Iris pigment epithelial cell (primary cell): ENCODE results near the gene FGF1.

Experiments used
- DNase-seq: peaks from one replicate; pipeline ENCODE4 v3.0.0-alpha.2; 2011; ENCODE audit warnings: low read depth

The FGF1 gene

DNA sequence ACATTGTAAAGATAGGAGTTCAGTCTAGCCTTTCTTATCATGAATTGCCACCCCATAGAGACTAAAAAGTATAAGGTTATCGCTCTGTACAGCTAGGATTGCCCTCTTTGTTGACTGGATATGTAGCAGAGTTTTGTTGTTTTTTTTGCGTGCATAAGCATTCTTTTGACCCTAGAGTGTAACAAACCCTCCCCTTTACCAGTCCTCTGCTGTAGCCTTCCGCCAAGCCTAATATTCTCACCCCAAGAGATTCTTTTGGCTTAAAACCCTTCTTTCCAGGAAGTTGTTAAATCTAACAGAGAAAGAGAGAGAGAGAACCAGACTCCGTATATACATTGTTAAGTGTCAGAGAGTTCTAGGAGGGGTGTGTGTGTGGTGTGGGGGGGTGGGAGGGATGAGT lies 113.9 kb downstream of the FGF1 start:
- DNase-seq, result no peak

DNA sequence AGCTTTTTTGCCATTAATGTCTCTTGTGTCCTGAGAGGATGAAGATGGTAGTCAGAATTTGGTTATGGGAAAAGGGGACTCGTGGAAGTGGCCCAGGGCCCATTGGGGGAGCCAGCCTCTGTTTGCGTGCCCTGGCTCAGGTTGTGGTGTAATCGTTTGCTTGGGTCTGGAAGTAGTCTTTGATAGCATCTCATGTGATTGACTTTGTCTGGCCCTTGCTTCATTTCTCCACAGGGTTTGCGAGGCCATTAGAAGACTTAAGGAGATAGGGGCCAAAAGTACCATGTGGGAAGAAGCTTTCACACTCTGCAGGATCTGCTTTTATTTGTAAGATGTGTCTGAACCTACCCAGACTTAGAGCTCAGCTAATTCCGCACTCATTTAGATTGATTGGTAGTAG lies 114.5 kb downstream of the FGF1 start:
- no peak for DNase-seq

DNA sequence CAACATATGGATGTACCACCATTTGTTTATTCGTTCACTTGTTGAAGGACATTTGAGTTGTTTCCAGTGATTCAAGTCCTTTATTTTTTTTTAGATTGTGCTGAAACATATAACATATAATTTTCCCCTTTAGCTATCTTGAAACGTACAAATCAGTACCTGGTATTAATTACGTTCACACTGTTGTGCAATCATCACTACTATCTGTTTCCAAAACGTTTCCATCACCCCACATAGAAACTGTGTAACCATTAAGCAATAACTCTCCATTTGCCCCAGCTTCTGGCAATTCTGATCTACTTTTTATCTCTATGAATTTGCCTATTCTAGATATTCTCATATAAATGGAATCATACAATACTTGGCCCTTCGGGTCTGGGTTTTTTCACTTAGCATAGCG lies 116.0 kb downstream of the FGF1 start:
- DNase-seq, result peak; percentile 30

DNA sequence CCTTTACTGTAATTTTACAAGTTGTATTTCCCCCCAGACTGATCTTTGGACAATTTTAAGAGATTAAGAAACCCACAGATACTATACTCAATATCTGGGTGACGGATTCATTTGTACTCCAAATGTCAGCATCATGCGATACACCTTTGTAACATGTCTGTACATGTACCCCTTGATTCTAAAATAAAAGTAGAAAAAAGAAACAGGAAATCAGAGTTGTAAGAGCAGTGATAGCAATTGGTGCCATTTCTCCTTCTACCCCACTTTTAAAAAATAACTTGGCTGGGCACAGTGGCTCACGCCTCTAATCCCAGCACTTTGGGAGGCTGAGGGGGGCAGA lies 116.9 kb downstream of the FGF1 start:
- no peak for DNase-seq

GRCh38 chr5:142568283-142568995 lies 117.5 kb downstream of the FGF1 start:
- DNase-seq, result peak; percentile 70

- DNase-seq, result peak; percentile 21
These were observed 124.3 kb downstream of the FGF1 start for GRCh38 chr5:142561486-142562097.

DNA sequence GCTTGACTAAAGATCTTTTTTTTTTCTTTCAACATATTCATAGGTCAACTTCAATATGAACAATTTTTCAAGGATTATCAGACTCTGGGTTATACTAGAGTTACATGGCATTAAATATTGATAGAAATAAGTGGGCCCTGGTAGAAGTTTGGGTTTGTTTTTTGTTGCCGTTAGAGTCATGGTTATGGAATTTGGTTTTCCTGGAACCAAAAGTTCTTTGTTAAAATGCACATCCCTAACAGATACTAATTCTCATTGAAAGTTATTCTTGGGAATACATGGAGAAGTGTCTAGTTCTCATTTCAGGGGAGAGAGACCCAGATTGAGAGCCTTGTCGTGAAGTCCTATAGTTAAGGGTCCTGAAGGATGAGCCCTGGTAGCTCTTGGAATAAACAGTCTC lies 124.9 kb downstream of the FGF1 start:
- DNase-seq, result no peak

GRCh38 chr5:142552107-142552506 lies 133.8 kb downstream of the FGF1 start:
- DNase-seq, result no peak

DNA sequence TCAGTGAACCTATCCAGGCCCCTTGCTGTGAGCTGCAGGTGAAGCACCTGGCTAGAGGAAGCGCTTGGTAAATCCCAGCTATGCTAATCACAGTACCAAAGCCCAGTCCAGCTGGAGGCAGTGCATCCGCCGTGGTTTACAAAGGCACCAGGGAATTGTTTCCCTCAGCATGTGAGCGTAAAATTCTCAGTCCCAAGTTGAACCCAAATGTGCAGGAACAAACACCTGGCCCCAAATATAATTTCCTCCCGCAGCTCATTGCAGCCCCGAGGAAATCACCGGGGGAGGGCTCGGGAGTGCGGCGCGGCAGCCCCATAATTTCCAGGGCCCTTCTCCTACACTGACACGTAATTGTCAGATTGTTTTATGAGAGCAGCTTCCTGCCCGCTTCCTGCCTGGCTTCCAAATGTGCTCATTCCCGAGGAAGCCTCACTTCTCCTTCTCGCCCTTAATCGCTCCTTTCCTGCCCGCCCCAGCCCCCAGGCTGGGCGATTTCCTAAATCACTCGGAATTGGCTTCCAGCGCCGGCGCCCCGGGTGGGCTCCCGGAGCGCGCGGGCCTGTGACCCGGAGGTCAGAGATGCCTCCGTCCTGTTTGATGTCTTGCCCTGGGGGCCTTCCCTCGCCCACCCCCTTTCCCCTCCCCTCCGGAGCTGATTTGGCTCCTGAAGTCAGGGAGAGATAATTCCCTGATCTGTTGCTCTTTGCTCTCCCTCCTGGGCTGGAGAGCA lies 134.4 kb downstream of the FGF1 start:
- peak; percentile 22 for DNase-seq

GRCh38 chr5:142550471-142550870 lies 135.4 kb downstream of the FGF1 start:
- DNase-seq, result no peak

- DNase-seq, result no peak
These were observed 136.1 kb downstream of the FGF1 start for GRCh38 chr5:142549834-142550233.

DNA sequence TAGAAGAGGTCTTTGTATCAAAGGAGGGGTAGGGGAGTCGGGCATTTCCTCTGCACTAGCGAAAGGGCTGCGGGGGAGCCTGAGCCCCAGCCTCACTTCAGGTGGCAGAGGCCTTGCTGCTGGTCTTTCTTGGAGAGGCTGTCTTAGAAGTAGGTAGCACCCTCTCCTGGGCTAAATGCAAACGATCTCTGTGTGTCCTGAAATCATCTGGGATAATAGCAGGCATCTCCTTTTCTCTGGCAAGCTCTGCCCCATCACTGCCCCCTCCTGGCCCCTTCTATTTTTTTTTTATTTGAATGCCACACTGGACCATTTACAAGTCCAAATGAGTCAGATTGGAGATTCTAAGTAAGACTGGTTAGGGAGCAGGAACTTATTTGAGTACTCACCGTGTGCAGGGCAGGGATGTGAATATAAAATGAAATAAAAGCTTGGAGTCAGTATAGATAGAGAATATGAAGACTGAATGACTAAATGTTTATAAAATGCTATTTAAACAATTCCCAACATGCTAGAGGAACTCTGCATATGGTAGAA lies 137.1 kb downstream of the FGF1 start:
- peak; percentile 98 for DNase-seq

DNA sequence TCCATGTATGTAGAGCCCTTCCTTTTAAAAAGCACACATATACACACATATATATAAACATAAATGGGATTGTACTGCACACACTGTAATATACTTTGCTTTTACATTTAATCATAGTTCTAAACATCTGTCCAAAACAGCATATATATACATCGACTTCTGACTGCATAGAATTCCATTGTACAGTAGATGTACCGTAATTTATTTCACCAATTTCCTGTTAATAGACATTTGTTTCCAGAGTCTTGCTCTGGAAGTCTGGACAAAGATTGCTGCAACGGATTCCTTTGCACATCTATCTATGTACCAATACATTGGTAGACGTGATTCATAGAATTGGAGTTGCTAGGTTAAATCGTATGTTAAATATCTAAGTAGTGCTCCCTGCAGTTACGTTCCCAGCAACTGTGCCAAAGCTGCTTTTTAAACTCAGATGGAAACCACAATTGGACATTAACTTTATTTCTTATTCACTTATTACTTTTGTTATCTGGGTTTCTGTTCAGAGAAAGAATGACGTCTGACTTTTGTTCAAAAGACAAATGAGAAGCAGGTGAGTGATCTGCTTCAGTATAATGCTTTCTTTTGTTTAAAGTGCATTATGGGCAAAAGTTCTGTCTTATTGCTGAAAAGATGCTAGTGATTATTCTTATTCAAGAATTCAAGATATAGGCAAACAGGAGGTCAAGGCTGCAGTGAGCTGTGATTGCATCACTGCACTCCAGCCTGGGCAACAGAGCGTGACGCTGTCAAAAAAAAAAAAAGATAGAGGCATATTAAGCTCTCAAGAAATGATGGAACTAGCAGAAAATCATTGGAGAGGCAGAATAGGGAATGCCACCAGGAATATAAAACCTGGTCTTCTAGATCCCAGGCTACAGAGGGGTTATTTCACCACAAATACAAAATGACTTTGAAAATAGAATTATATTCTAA lies 138.2 kb downstream of the FGF1 start:
- peak; percentile 36 for DNase-seq

DNA sequence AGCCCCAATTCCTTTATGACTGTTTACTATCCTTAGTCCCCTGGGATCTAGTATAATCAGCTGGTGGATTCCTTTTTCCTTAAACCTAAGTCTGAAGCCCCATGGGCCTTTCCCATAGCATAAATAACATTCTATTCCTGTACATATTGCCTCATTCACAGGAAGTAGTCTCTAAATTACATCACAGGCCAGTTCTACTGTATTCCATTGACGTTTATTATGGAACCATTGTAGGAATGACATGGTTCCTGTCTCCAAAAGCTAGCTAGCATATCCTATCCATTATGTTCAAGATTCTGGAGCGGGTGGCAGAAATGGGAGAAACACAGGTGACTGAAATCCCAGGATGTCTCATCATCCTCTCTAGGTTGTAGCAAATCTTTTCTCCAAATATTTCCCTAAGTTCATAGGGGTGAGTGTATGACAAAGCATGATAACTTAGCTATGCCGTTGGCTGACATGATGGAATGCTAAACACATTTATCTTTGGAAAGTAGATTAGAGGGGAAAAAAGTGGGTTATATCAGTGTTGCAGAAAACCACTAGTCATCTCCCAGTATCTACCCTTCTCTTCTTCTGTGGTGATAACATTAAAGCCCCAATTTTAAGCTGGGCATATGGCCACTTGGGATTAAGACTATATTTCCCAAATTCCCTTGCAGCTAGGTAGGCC lies 140.1 kb downstream of the FGF1 start:
- peak; percentile 72 for DNase-seq

GRCh38 chr5:142544946-142545649 lies 140.8 kb downstream of the FGF1 start:
- DNase-seq, result peak; percentile 41

DNA sequence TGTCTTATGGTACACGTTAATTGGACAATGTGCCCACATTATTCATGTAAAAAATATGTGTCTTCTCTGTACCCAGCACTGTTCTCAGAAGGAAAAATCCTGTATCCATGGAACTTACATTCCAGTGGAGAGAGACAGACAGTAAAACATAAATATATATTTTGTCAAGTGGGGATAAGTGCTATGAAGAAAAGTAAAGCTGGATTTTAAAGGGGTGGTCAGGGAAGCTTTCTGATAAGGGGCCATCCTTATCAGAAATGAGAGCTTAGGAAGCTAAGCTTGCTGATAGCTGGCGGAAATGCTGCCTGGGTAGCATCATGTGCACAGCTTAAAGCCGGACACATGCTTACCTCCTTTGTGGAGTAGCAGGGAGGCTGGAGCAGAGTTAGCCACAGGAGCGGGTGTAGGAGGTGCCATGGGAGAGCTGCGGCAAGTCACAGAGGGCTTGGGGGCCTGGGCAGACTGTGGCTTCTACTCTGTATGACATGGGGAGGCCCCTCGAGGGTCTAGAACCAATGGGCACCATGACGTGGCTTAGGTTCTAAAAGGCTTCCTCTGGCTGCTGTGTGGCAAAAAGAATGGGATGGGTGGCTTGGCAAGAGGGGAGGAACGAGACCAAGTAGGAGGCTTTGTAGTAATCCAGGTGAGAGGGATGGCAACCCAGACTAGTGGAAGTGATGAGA lies 141.7 kb downstream of the FGF1 start:
- no peak for DNase-seq

GRCh38 chr5:142542906-142543305 lies 143.0 kb downstream of the FGF1 start:
- no peak for DNase-seq
